GM12891 (cell line): ENCODE data around the gene LARP4B.

Experiments
- PAX5 ChIP-seq: IDR thresholded peaks from 2 replicates; pipeline ENCODE4 v1.6.1; 2011; ENCODE audit warnings: low read length, moderate library complexity, mild to moderate bottlenecking; ENCODE audit not compliant: insufficient read depth, severe bottlenecking
- POLR2A ChIP-seq: IDR thresholded peaks from 2 replicates; pipeline ENCODE4 v1.6.1; 2011; ENCODE audit warnings: low read depth, low read length, control low read depth
- POLR2AphosphoS5 ChIP-seq: IDR thresholded peaks from 2 replicates; pipeline ENCODE4 v1.6.1; 2011; ENCODE audit warnings: low read depth, low read length, control low read depth
- POU2F2 ChIP-seq: IDR thresholded peaks from 2 replicates; pipeline ENCODE4 v1.6.1; 2011; ENCODE audit warnings: low read depth, mild to moderate bottlenecking, control low read depth, low read length, moderate library complexity
- SPI1 ChIP-seq: IDR thresholded peaks from 2 replicates; pipeline ENCODE4 v1.6.1; 2011; ENCODE audit warnings: low read depth, low read length, control low read depth
- TAF1 ChIP-seq: IDR thresholded peaks from 2 replicates; pipeline ENCODE4 v1.6.1; 2011; ENCODE audit warnings: low read depth, low read length, control low read depth

- TF ChIP-seq POLR2A (no peak), POLR2AphosphoS5 (no peak), SPI1 (no peak), PAX5 (no peak), TAF1 (no peak), POU2F2 (no peak)
Observed at GRCh38 chr10:759898-760477, 171.5 kb downstream of the LARP4B start.
